Stimulated activated CD4-positive, alpha-beta T cell treated with anti-CD3 and anti-CD28 coated beads, Interleukin-4, amount 100 ng/mL, for 1 hour (primary cell): ENCODE results near the gene HMCN2.

Experiments
- DNase-seq: peaks from one replicate; pipeline ENCODE4 v3.0.0-alpha.2; 2020

Gene HMCN2

GRCh38 chr9:130477564-130477963 is 212.0 kb downstream of the HMCN2 start:
- no peak for DNase-seq

DNA sequence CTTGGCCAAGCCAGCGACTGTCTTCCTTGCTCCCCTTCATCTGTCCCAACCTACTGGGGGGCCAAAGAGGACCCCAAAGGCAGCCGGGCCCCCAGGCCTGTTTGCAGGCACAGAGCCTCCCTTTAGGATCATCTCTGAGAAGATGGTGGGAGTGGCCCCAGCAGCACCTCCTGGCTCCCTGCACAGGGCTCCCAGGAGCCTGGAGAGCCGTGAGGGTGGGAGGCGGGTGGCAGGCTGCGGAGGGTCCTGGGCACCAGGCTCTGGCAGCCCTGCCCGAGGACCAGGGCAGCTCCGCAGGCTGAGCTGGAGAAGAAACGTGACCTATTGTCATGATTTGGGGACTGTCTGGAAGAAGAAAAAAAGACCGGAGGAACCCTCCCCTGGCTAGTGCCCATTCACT is 212.6 kb downstream of the HMCN2 start:
- no peak for DNase-seq

GRCh38 chr9:130478736-130479575 is 213.4 kb downstream of the HMCN2 start:
- no peak for DNase-seq

GRCh38 chr9:130479587-130479986 is 214.0 kb downstream of the HMCN2 start:
- DNase-seq: no peak

- no peak for DNase-seq
Observed at GRCh38 chr9:130480673-130481072, 215.1 kb downstream of the HMCN2 start.

- DNase-seq: no peak
Observed at GRCh38 chr9:130482463-130482862, 216.9 kb downstream of the HMCN2 start.

GRCh38 chr9:130483371-130483971 is 217.9 kb downstream of the HMCN2 start:
- DNase-seq: no peak
